ENCODE data around the gene BSG. TPM values are rescaled to one million over a fixed set of nuclear protein-coding genes. Genes with fewer than 3 reads are reported as not detected.

BSG gene
- total and polyA plus RNA-seq, 2 of the 4 experiments (the other 2 are of a cell fraction): 130 to 698 TPM

DNA sequence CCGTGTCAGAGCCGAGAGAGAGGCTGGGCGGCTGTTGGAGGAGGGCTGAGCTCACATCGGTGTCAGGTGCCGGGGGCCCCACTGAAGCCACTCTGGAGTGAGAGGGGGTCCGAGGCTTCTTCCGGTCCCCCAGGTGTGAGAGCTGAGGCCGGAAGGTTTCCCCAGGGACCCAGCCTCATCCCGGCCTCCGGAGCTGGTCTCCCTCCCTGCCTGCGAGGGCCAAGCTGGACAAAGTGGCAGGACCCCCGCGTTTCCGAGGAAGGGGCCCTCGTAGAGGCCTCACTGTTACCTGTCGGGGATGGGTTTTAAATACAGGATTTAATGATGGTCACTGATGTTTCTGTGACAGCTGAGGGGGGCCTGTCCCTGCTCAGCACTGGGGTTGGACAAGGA, 23.9 kb downstream of the BSG start:
- CTCF ChIA-PET: no interaction called here
- no peak overlapping the region for H3K4me2 ChIP-seq (ENCODE audit: low read depth, low read length)
- no peak overlapping the region for H3K23ac ChIP-seq (ENCODE audit: low read depth, low read length)
- no peaks in the 10 kb centered on the region for H3K4me1 ChIP-seq (ENCODE audit: control insufficient read depth, insufficient read depth, low read length)
- no peak overlapping the region for H2AK9ac ChIP-seq (replicated peaks; ENCODE audit: low read depth, low read length, poor library complexity)
- dilution Hi-C loops (cut with HindIII; ENCODE audit: low sequenced_read_pairs, unreplicated experiment): no loop called here
- intact Hi-C loops (cut with micrococcal nuclease): no loop called here
- H4K91ac ChIP-seq (ENCODE audit: insufficient read depth, low read depth, low read length): no peak overlapping the region
- no peaks in the 10 kb centered on the region for H3K79me1 ChIP-seq (ENCODE audit: low read depth in 1 of 2, low read length in 2 of 2)
- no peak overlapping the region for H2AK5ac ChIP-seq (ENCODE audit: low read depth, low read length)
- no peak overlapping the region for H3K56ac ChIP-seq (ENCODE audit: extremely low read depth, insufficient read depth, low read length)
- H3K9me3 ChIP-seq (ENCODE audit: control insufficient read depth, insufficient read depth, low read length): peaks cover 2% of the 10 kb centered on the region; the same call in 1 of the 2 replicates
- POLR2A ChIA-PET (ENCODE audit: unreplicated experiment): no interaction called here
- no TSS peak for BruUV-seq (replicated peaks)
- no peak overlapping the region for H3K18ac ChIP-seq (ENCODE audit: low read depth, low read length)
- H3K4me3 ChIP-seq (ENCODE audit: insufficient read depth, low read depth, low read length): no peak overlapping the region
- no peaks in the 10 kb centered on the region for H3K9me1 ChIP-seq (ENCODE audit: insufficient read depth, low read length)
- H3K14ac ChIP-seq (replicated peaks; ENCODE audit: low read depth, low read length): no peak overlapping the region
- in situ Hi-C loops (cut with MboI; ENCODE audit: low sequenced_read_pairs): no loop called here
- H4K5ac ChIP-seq (ENCODE audit: low read depth, low read length): no peak overlapping the region
- no peak overlapping the region for H2BK20ac ChIP-seq (ENCODE audit: low read depth, low read length)
- DNase-seq (no peak), ATAC-seq (ENCODE audit: low read depth) (no peak)
- H3K9ac ChIP-seq (ENCODE audit: low read depth, low read length): no peak overlapping the region
- H2BK15ac ChIP-seq (ENCODE audit: low read depth, low read length): no peak overlapping the region
- H2BK120ac ChIP-seq (ENCODE audit: low read depth, low read length): no peak overlapping the region
- H2BK5ac ChIP-seq (ENCODE audit: low read depth, low read length, poor library complexity, severe bottlenecking): no peak overlapping the region
- no peaks in the 10 kb centered on the region for H3K36me3 ChIP-seq (ENCODE audit: control insufficient read depth, insufficient read depth, low read length)
- no peak overlapping the region for H3K27ac ChIP-seq (ENCODE audit: insufficient read depth, low read length)
- peaks cover 14% of the 10 kb centered on the region; the same call in 1 of the 2 replicates for H3K27me3 ChIP-seq (ENCODE audit: control insufficient read depth, insufficient read depth, low read length)
- H3K4ac ChIP-seq (ENCODE audit: low read depth, low read length): no peak overlapping the region
- WGBS, 2 experiments (ENCODE audit: extremely low coverage in 2 of 2, insufficient read length in 1 of 2): 85% methylated on average over 5 of the region's 16 CpGs; no CpG with 5 or more reads in 1 of the 2 experiments
- TF ChIP-seq POLR2A (IDR thresholded peaks at IDR 0.05; ENCODE audit: low read depth, low read length) (no peak), RCOR1 (IDR thresholded peaks at IDR 0.05; ENCODE audit: insufficient replicate concordance, low read length) (no peak), CHD1 (IDR thresholded peaks at IDR 0.05; ENCODE audit: low read depth, low read length) (no peak)
- TF ChIP-seq, protein P1, sequence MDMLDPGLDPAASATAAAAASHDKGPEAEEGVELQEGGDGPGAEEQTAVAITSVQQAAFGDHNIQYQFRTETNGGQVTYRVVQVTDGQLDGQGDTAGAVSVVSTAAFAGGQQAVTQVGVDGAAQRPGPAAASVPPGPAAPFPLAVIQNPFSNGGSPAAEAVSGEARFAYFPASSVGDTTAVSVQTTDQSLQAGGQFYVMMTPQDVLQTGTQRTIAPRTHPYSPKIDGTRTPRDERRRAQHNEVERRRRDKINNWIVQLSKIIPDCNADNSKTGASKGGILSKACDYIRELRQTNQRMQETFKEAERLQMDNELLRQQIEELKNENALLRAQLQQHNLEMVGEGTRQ (IDR thresholded peaks at IDR 0.05; ENCODE audit: low read depth, low read length): no peak
- TF ChIP-seq, protein P2, sequence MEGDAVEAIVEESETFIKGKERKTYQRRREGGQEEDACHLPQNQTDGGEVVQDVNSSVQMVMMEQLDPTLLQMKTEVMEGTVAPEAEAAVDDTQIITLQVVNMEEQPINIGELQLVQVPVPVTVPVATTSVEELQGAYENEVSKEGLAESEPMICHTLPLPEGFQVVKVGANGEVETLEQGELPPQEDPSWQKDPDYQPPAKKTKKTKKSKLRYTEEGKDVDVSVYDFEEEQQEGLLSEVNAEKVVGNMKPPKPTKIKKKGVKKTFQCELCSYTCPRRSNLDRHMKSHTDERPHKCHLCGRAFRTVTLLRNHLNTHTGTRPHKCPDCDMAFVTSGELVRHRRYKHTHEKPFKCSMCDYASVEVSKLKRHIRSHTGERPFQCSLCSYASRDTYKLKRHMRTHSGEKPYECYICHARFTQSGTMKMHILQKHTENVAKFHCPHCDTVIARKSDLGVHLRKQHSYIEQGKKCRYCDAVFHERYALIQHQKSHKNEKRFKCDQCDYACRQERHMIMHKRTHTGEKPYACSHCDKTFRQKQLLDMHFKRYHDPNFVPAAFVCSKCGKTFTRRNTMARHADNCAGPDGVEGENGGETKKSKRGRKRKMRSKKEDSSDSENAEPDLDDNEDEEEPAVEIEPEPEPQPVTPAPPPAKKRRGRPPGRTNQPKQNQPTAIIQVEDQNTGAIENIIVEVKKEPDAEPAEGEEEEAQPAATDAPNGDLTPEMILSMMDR (conservative IDR thresholded peaks at IDR 0.05; ENCODE audit: low read depth, low read length): no peak
- H2AFZ ChIP-seq (replicated peaks; ENCODE audit: low read length, poor library complexity): no peak overlapping the region
- H4K8ac ChIP-seq (ENCODE audit: low read depth in 2 of 2, low read length in 2 of 2): no peak overlapping the region
- H4K20me1 ChIP-seq (ENCODE audit: insufficient read depth, low read length): peaks cover 18% of the 10 kb centered on the region
